IMR-90 (cell line): ENCODE measurements around the gene NADK2. TPM values are rescaled to one million over a fixed set of nuclear protein-coding genes. Genes with fewer than 3 reads are reported as not detected.
A peak's percentile ranks its signal among the peaks of the same experiment; 100 is the strongest.

Experiments
- ATAC-seq: fragments of 200-7000 bp; cut with Tn5 transposase; 2 replicates; pipeline ENCODE4 v1.9.1; 2020; ENCODE audit warnings: low read depth, mild to moderate bottlenecking, moderate library complexity
- BruUV-seq: library from RNA; stranded (reverse); fragments of 400-500 nt; replicated peaks from 2 replicates; lab custom pipeline; 2021; lab: Mats Ljungman, UMichigan
- CTCF ChIA-PET: fragments of 300-600 bp; formaldehyde crosslinking; extraction: SDS; loops from one replicate; lab custom pipeline; 2021; ENCODE audit warnings: antibody characterized with exemption; lab: Yijun Ruan, JAX
- POLR2A ChIA-PET: fragments of 300-600 bp; sonication (Branson Sonifier 250); formaldehyde crosslinking; loops from one replicate; lab custom pipeline; 2022; ENCODE audit warnings: antibody characterized with exemption; ENCODE audit not compliant: unreplicated experiment; lab: Charles Lee
- DNase-seq: peaks from one replicate; pipeline ENCODE4 v3.0.0; 2013
- H2AFZ ChIP-seq: replicated peaks from 2 replicates; pipeline ENCODE3; 2013; ENCODE audit warnings: low read length, mild to moderate bottlenecking; ENCODE audit not compliant: poor library complexity
- H2AK5ac ChIP-seq: 2 replicates; pipeline ENCODE4 v1.6.1; 2013; ENCODE audit warnings: low read depth, low read length, inconsistent platforms
- H2AK9ac ChIP-seq: replicated peaks from 2 replicates; pipeline ENCODE3; 2013; ENCODE audit warnings: mild to moderate bottlenecking, low read depth, low read length, moderate library complexity; ENCODE audit not compliant: poor library complexity
- H2BK120ac ChIP-seq: 2 replicates; pipeline ENCODE4 v1.6.1; 2013; ENCODE audit warnings: low read depth, low read length, inconsistent platforms
- H2BK15ac ChIP-seq: 3 replicates; pipeline ENCODE4 v1.6.1; 2013; ENCODE audit warnings: low read depth, low read length, inconsistent platforms
- H2BK20ac ChIP-seq: 2 replicates; pipeline ENCODE4 v1.6.1; 2013; ENCODE audit warnings: low read depth, mild to moderate bottlenecking, inconsistent platforms, low read length, moderate library complexity
- H2BK5ac ChIP-seq: 2 replicates; pipeline ENCODE4 v1.6.1; 2013; ENCODE audit warnings: mild to moderate bottlenecking, low read depth, low read length, inconsistent platforms; ENCODE audit not compliant: poor library complexity, severe bottlenecking
- H3K14ac ChIP-seq: replicated peaks from 2 replicates; pipeline ENCODE4 v1.6.1; 2013; ENCODE audit warnings: low read depth, low read length, inconsistent platforms
- H3K18ac ChIP-seq: 2 replicates; pipeline ENCODE4 v1.6.1; 2013; ENCODE audit warnings: low read depth, low read length, control low read depth
- H3K23ac ChIP-seq: 2 replicates; pipeline ENCODE4 v1.6.1; 2013; ENCODE audit warnings: low read depth, low read length, inconsistent platforms
- H3K27ac ChIP-seq: 2 replicates; pipeline ENCODE4 v1.5.1; 2013; ENCODE audit warnings: mild to moderate bottlenecking, control low read depth, low read length; ENCODE audit not compliant: insufficient read depth
- H3K27me3 ChIP-seq: 2 replicates; pipeline ENCODE4 v1.6.1; 2013; ENCODE audit warnings: low read length; ENCODE audit not compliant: control insufficient read depth, insufficient read depth
- H3K36me3 ChIP-seq: 2 replicates; pipeline ENCODE4 v1.6.1; 2013; ENCODE audit warnings: low read length, mixed read lengths; ENCODE audit not compliant: control insufficient read depth, insufficient read depth
- H3K4ac ChIP-seq: 2 replicates; pipeline ENCODE4 v1.6.1; 2013; ENCODE audit warnings: low read depth, low read length, inconsistent platforms
- H3K4me1 ChIP-seq: 2 replicates; pipeline ENCODE4 v1.6.1; 2013; ENCODE audit warnings: low read length, mixed read lengths; ENCODE audit not compliant: control insufficient read depth, insufficient read depth
- H3K4me2 ChIP-seq: 2 replicates; pipeline ENCODE4 v1.6.1; 2013; ENCODE audit warnings: low read depth, mild to moderate bottlenecking, control low read depth, low read length, moderate library complexity
- H3K4me3 ChIP-seq: 2 replicates; pipeline ENCODE4 v1.5.1; 2013; ENCODE audit warnings: low read depth, mild to moderate bottlenecking, control low read depth, low read length, moderate library complexity; ENCODE audit not compliant: insufficient read depth
- H3K56ac ChIP-seq: 2 replicates; pipeline ENCODE4 v1.6.1; 2013; ENCODE audit warnings: low read length, inconsistent platforms; ENCODE audit not compliant: insufficient read depth; ENCODE audit errors: extremely low read depth
- H3K79me1 ChIP-seq, 2 experiments: 2 replicates each; pipeline ENCODE4 v1.6.1; 2013; ENCODE audit warnings: low read length in 2 of 2, inconsistent platforms in 1 of 2, low read depth in 1 of 2
- H3K9ac ChIP-seq: 2 replicates; pipeline ENCODE4 v1.6.1; 2013; ENCODE audit warnings: low read depth, low read length, control low read depth
- H3K9me1 ChIP-seq: 2 replicates; pipeline ENCODE4 v1.6.1; 2013; ENCODE audit warnings: low read length, inconsistent platforms; ENCODE audit not compliant: insufficient read depth
- H3K9me3 ChIP-seq: 2 replicates; pipeline ENCODE4 v1.6.1; 2013; ENCODE audit warnings: low read length; ENCODE audit not compliant: control insufficient read depth, insufficient read depth
- H4K20me1 ChIP-seq: 2 replicates; pipeline ENCODE4 v1.6.1; 2013; ENCODE audit warnings: low read length, inconsistent platforms; ENCODE audit not compliant: insufficient read depth
- H4K5ac ChIP-seq: 2 replicates; pipeline ENCODE4 v1.6.1; 2013; ENCODE audit warnings: mild to moderate bottlenecking, low read depth, low read length, control low read depth
- H4K8ac ChIP-seq, 2 experiments: 2 replicates each; pipeline ENCODE4 v1.6.1; 2013; ENCODE audit warnings: low read depth in 2 of 2, low read length in 2 of 2, control low read depth in 1 of 2, inconsistent platforms in 1 of 2
- H4K91ac ChIP-seq: 2 replicates; pipeline ENCODE4 v1.6.1; 2013; ENCODE audit warnings: low read depth, low read length, inconsistent platforms; ENCODE audit not compliant: insufficient read depth
- MAFK ChIP-seq: IDR thresholded peaks from 2 replicates; pipeline ENCODE4 v1.6.1; 2012; ENCODE audit warnings: low read depth, low read length, improper control_type of control experiment
- MAZ ChIP-seq: IDR thresholded peaks from 2 replicates; pipeline ENCODE4 v1.6.1; 2012; ENCODE audit warnings: low read depth, mild to moderate bottlenecking, low read length, improper control_type of control experiment, moderate library complexity, borderline replicate concordance
- WGBS, 2 experiments: methylation state at CpG; one replicate each; pipeline versions ENCODE4 v1.1.5 to v1.1.7; 2013; ENCODE audit warnings: missing lambda C conversion rate in 2 of 2; ENCODE audit not compliant: insufficient read length in 1 of 2; ENCODE audit errors: extremely low coverage in 2 of 2; 5-methylcytosine and 5-hydroxymethylcytosine counted together
- dilution Hi-C: fragments of 300-500 bp; cut with HindIII; formaldehyde crosslinking; loops from one replicate; pipeline ENCODE4 v1.14.3; 2018; ENCODE audit warnings: low sequenced_read_pairs; ENCODE audit not compliant: unreplicated experiment
- in situ Hi-C: fragments of 300-500 bp; cut with MboI; formaldehyde crosslinking; loops from 3 replicates; pipeline ENCODE4 v1.14.3; 2019; ENCODE audit warnings: low sequenced_read_pairs, inconsistent platforms, mixed read lengths
- intact Hi-C: fragments of 100-400 bp; cut with micrococcal nuclease; formaldehyde crosslinking; loops from 2 replicates; pipeline ENCODE4 v1.10.0; 2022
- polyA plus RNA-seq, 3 experiments: library from polyadenylated mRNA; depleted of rRNA; stranded (reverse); fragments of >200 nt; gene quantifications; 2 replicates each; pipeline ENCODE4 v1.2.3, GENCODE V29; 2012; ENCODE audit warnings: low replicate concordance in 1 of 3
- total RNA-seq: library from RNA; depleted of rRNA; stranded (reverse); fragments of >200 nt; gene quantifications from 2 replicates; pipeline ENCODE4 v1.2.3, GENCODE V29; 2012

Gene NADK2
- total and polyA plus RNA-seq, 2 of the 4 experiments (the other 2 are of a cell fraction) = 7.4 to 17.4 TPM

DNA sequence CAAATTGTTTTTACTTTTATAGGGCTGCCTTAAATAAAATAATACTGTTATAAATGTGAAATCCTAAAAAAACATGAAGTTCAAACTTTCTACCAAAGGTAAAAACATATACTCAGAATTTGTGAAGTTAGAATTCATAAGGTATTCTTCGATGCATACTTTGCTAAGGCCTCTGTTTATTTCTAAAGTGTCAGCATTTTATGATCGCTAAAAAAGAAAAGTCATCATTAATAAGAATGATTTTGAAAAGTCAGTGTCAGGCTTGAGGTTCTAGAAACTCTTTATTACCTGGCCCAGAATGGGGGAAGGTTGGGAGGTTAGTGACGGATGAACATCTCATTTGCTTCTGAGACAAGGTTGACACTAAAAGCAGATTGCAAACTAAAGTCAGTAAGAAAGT is 26.2 kb upstream of the NADK2 start:
- Histone ChIP-seq H2BK15ac (no peak overlapping the region), H3K4me1 (no peaks in the 10 kb centered on the region), H3K14ac (no peak overlapping the region), H4K91ac (no peak overlapping the region), H2AK5ac (no peak overlapping the region), H3K36me3 (no peaks in the 10 kb centered on the region), H3K27ac (no peak overlapping the region), H3K4me3 (no peak overlapping the region), H3K79me1 (no peaks in the 10 kb centered on the region), H4K5ac (no peak overlapping the region), H2BK120ac (no peak overlapping the region), H3K9me3 (no peaks in the 10 kb centered on the region), H4K8ac (no peak overlapping the region), H2BK5ac (no peak overlapping the region), H3K27me3 (no peaks in the 10 kb centered on the region; the same call in 1 of the 2 replicates), H2AFZ (no peak overlapping the region), H3K4ac (no peak overlapping the region), H3K4me2 (no peak overlapping the region), H4K20me1 (no peaks in the 10 kb centered on the region), H3K56ac (no peak overlapping the region), H2AK9ac (no peak overlapping the region), H2BK20ac (no peak overlapping the region), H3K9me1 (no peaks in the 10 kb centered on the region), H3K23ac (no peak overlapping the region), H3K9ac (no peak overlapping the region), H3K18ac (no peak overlapping the region)
- ChIA-PET CTCF (interaction anchor here (0.6 kb wide), 1 partner anchor 61 kb away, joined by 4 read pairs; no protein-coding TSS in a partner anchor), POLR2A (no interaction called here)
- in situ Hi-C loops = loop anchor here (10.0 kb wide), 1 partner anchor 427 kb away; no protein-coding TSS in a partner anchor
- intact Hi-C loops = loop anchor here (5.0 kb wide), 1 partner anchor 129 kb away; no protein-coding TSS in a partner anchor
- DNase-seq (no peak), ATAC-seq (no peak)
- no CpG with 5 or more reads among the region's 3 CpGs for WGBS, 2 experiments
- dilution Hi-C loops = no loop called here
- BruUV-seq = no TSS peak
- TF ChIP-seq MAFK (peak; percentile 63), MAZ (no peak)
